Gastrocnemius medialis (tissue), 4 donors: ENCODE data around the gene CSF1. TPM values are rescaled to one million over a fixed set of nuclear protein-coding genes. Genes with fewer than 3 reads are reported as not detected.

Experiments
- ATAC-seq, 2 donors: fragments of 150-250 bp; one replicate each; pipeline ENCODE4 v1.9.1; 2016
- DNase-seq, 2 donors: peaks; one replicate each; pipeline ENCODE4 v3.0.0-alpha.2; 2019
- H3K27ac ChIP-seq, 4 donors: fragments of 200-600 bp; sonication (generic); 1 replicate in 1 of 4; 2 replicates in 3 of 4; pipeline ENCODE4 v1.5.1; 2016 to 2018; ENCODE audit warnings: mild to moderate bottlenecking in 2 of 4, moderate library complexity in 1 of 4
- H3K27me3 ChIP-seq, 3 donors: fragments of 200-600 bp; sonication (generic) in 2 of 3; 1 replicate in 1 of 3; 2 replicates in 2 of 3; pipeline versions ENCODE4 v1.5.1 to v1.6.0; 2016 to 2019; ENCODE audit warnings: mild to moderate bottlenecking in 1 of 3, moderate library complexity in 1 of 3
- H3K36me3 ChIP-seq, 2 donors: fragments of 200-600 bp; sonication (generic) in 1 of 2; one replicate each; pipeline ENCODE4 v1.5.1; 2017 to 2018
- H3K4me1 ChIP-seq, 2 donors: fragments of 200-600 bp; sonication (generic) in 1 of 2; one replicate each; pipeline ENCODE4 v1.5.1; 2016 to 2017; ENCODE audit warnings: mild to moderate bottlenecking in 2 of 2
- H3K4me3 ChIP-seq, 4 donors: fragments of 200-600 bp; sonication (generic) in 3 of 4; 1 replicate in 1 of 4; 2 replicates in 3 of 4; pipeline ENCODE4 v1.5.1; 2016 to 2019; ENCODE audit warnings: mild to moderate bottlenecking in 2 of 4
- H3K9me3 ChIP-seq, 3 donors: fragments of 200-600 bp; sonication (generic) in 2 of 3; 1 replicate in 1 of 3; 2 replicates in 2 of 3; pipeline ENCODE4 v1.5.1; 2016 to 2019
- CTCF ChIP-seq, 5 experiments: fragments of 450-650 bp in 3 of 5; fragments of 200-600 bp in 2 of 5; sonication (generic) in 2 of 5; IDR thresholded peaks in 4 of 5; conservative IDR thresholded peaks in 1 of 5; 1 replicate in 4 of 5; 2 replicates in 1 of 5; pipeline ENCODE4 v1.5.1; 2016 to 2019; ENCODE audit warnings: antibody characterized with exemption in 5 of 5, mild to moderate bottlenecking in 3 of 5, moderate library complexity in 3 of 5
- POLR2A ChIP-seq, 2 donors: fragments of 450-650 bp; IDR thresholded peaks; one replicate each; pipeline ENCODE4 v1.6.1; 2017; ENCODE audit warnings: antibody characterized with exemption in 2 of 2, mild to moderate bottlenecking in 2 of 2, moderate library complexity in 2 of 2
- in situ Hi-C, 4 donors: fragments of 200-750 bp; cut with MboI; loops; one replicate each; pipeline versions ENCODE4 v1.15.0 to v1.8.0; 2017; ENCODE audit warnings: low sequenced_read_pairs in 4 of 4
- intact Hi-C: fragments of 100-400 bp; cut with DNase I; formaldehyde crosslinking; loops from one replicate; pipeline ENCODE4 v1.15.1; 2023; ENCODE audit warnings: low total_unique reads
- total RNA-seq, 4 donors: library from RNA; depleted of rRNA; stranded (reverse); fragments of >200 nt; gene quantifications; one replicate each; pipeline versions ENCODE4 v1.1.0 to v1.2.3, GENCODE V29; 2016

CSF1 gene
- total RNA-seq, 4 donors from 2014 or later = 14.6 to 31.1 (median 19.6) TPM

GRCh38 chr1:109954041-109954512 lies 43.4 kb downstream of the CSF1 start:
- ATAC-seq = no peak
- intact Hi-C loops (no loop called here), in situ Hi-C loops (no loop called here)
- no peaks in the 10 kb centered on the region for H3K27me3 ChIP-seq
- TF ChIP-seq CTCF (IDR thresholded peaks at IDR 0.05 in 4 of 5, conservative IDR thresholded peaks at IDR 0.05 in 1 of 5) (no peak), POLR2A (IDR thresholded peaks at IDR 0.05) (no peak)
- no peak overlapping the region for H3K4me3 ChIP-seq
- no peak overlapping the region for H3K27ac ChIP-seq
- no peaks in the 10 kb centered on the region for H3K4me1 ChIP-seq
- H3K36me3 ChIP-seq = no peaks in the 10 kb centered on the region
- H3K9me3 ChIP-seq = no peaks in the 10 kb centered on the region
- no peak for DNase-seq

GRCh38 chr1:109959632-109959973 lies 49.0 kb downstream of the CSF1 start:
- H3K4me1 ChIP-seq = no peaks in the 10 kb centered on the region
- no peak for ATAC-seq
- in situ Hi-C loops (no loop called here), intact Hi-C loops (no loop called here)
- no peak for TF ChIP-seq POLR2A (IDR thresholded peaks at IDR 0.05)
- no peak for TF ChIP-seq CTCF (IDR thresholded peaks at IDR 0.05 in 4 of 5, conservative IDR thresholded peaks at IDR 0.05 in 1 of 5)
- DNase-seq = no peak
- H3K27me3 ChIP-seq = no peaks in the 10 kb centered on the region
- H3K4me3 ChIP-seq = no peak overlapping the region
- no peak overlapping the region for H3K27ac ChIP-seq
- H3K9me3 ChIP-seq = no peaks in the 10 kb centered on the region
- no peaks in the 10 kb centered on the region for H3K36me3 ChIP-seq

GRCh38 chr1:109959974-109960744 lies 49.5 kb downstream of the CSF1 start:
- H3K36me3 ChIP-seq = no peaks in the 10 kb centered on the region
- in situ Hi-C loops (no loop called here), intact Hi-C loops (no loop called here)
- no peaks in the 10 kb centered on the region for H3K9me3 ChIP-seq
- no peak overlapping the region for H3K27ac ChIP-seq
- no peaks in the 10 kb centered on the region for H3K4me1 ChIP-seq
- no peak overlapping the region for H3K4me3 ChIP-seq
- no peak for DNase-seq
- TF ChIP-seq CTCF (IDR thresholded peaks at IDR 0.05 in 4 of 5, conservative IDR thresholded peaks at IDR 0.05 in 1 of 5) (no peak), POLR2A (IDR thresholded peaks at IDR 0.05) (no peak)
- no peak for ATAC-seq
- H3K27me3 ChIP-seq = no peaks in the 10 kb centered on the region

GRCh38 chr1:109960745-109961094 lies 50.1 kb downstream of the CSF1 start:
- Histone ChIP-seq H3K27ac (no peak overlapping the region), H3K27me3 (no peaks in the 10 kb centered on the region), H3K4me3 (no peak overlapping the region), H3K9me3 (no peaks in the 10 kb centered on the region), H3K4me1 (no peaks in the 10 kb centered on the region), H3K36me3 (no peaks in the 10 kb centered on the region)
- intact Hi-C loops = no loop called here
- TF ChIP-seq POLR2A (IDR thresholded peaks at IDR 0.05) (no peak), CTCF (IDR thresholded peaks at IDR 0.05 in 4 of 5, conservative IDR thresholded peaks at IDR 0.05 in 1 of 5) (no peak)
- in situ Hi-C loops = no loop called here
- ATAC-seq = no peak
- DNase-seq = no peak

GRCh38 chr1:109963864-109964263 lies 53.2 kb downstream of the CSF1 start:
- Histone ChIP-seq H3K4me1 (no peaks in the 10 kb centered on the region), H3K9me3 (no peaks in the 10 kb centered on the region), H3K36me3 (no peaks in the 10 kb centered on the region), H3K27me3 (no peaks in the 10 kb centered on the region), H3K27ac (no peak overlapping the region), H3K4me3 (no peak overlapping the region)
- intact Hi-C loops (no loop called here), in situ Hi-C loops (no loop called here)
- TF ChIP-seq CTCF (IDR thresholded peaks at IDR 0.05 in 4 of 5, conservative IDR thresholded peaks at IDR 0.05 in 1 of 5) (no peak), POLR2A (IDR thresholded peaks at IDR 0.05) (no peak)
- ATAC-seq = no peak
- no peak for DNase-seq
